Fibroblast of villous mesenchyme (primary cell): ENCODE results near the gene SEC24A. TPM values are rescaled to one million over a fixed set of nuclear protein-coding genes. Genes with fewer than 3 reads are reported as not detected.

ENCODE experiments used
- DNase-seq: peaks from one replicate; pipeline ENCODE4 v3.0.0-alpha.2; 2010; ENCODE audit warnings: low read depth
- H3K4me3 ChIP-seq: 2 replicates; pipeline ENCODE4 v1.5.1; 2011; ENCODE audit warnings: low read depth, mild to moderate bottlenecking, low read length
- CTCF ChIP-seq: IDR thresholded peaks from 2 replicates; pipeline ENCODE4 v1.5.1; 2012; ENCODE audit warnings: low read depth, mild to moderate bottlenecking, low read length; ENCODE audit not compliant: insufficient read depth
- small RNA-seq: library from RNA; depleted of rRNA; stranded (forward); fragments of <200 nt; gene quantifications from one replicate; pipeline ENCODE3, GENCODE V24; 2012
- total RNA-seq: library from RNA; depleted of rRNA; stranded (reverse); fragments of >200 nt; gene quantifications from 2 replicates; pipeline ENCODE4 v1.2.3, GENCODE V29; 2012

The SEC24A gene
- total RNA-seq, 1 donor: 47.9 TPM

DNA sequence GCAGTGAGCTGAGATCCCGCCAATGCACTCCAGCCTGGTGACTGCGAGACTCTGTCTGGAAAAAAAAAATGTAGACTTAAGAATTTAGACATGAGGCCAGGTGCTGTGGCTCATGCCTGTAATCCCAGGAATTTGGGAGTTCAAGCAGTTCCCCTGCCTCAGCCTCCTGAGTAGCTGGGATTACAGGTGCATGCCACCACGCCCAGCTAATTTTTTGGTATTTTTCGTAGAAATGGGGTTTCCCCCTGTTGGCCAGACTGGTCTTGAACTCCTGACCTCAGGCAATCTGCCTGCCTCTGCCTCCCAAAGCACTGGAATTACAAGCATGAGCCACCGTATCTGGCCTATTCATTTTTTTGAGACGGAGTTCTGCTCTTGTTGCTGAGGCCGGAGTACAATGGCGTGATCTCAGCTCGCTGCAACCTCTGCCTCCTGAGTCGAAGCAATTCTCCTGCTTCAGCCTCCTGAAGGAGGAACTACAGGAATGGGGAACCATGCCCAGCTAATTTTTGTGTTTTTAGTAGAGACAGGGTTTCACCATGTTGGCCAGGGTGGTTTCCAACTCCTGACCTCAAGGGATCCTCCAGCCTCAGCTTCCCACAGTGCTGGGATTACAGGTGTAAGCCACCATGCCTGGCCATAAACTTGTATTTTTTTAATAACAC, 124.0 kb downstream of the SEC24A start:
- no peak for TF ChIP-seq CTCF
- no peak for DNase-seq

DNA sequence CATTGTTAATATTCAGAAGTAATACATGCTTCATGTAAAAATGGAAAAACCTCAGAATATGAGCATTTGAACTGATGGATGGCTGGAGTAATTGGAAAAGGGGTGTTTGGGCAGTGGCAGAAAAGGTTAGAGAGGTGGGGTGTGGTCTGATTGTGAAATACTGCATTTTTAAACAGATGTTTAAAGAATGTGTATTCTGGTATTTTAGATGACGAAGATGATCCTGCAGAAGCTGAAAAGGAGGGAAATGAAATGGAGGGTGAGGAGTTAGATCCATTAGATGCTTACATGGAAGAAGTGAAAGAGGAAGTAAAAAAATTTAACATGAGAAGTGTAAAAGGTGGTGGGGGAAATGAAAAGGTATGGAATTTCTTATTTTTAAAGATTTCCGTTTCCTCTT, 128.8 kb downstream of the SEC24A start:
- no peak for DNase-seq
- no peak for TF ChIP-seq CTCF
- H3K4me3 ChIP-seq: no peak overlapping the region

More for the DNA sequence above, 124.0 kb downstream of the SEC24A start:
- H3K4me3 ChIP-seq: no peak overlapping the region

Small RNA genes lying within 50 kb of the gene (small RNA-seq; reads per million reads assigned to genes)
- gene RNU6-1164P (not detected), gene RNU6-1311P (not detected), gene RNU6-757P (not detected)

Other genes with a start within 250 kb of the SEC24A start
- gene CDKN2AIPNL, start 236.9 kb upstream of the SEC24A start, total RNA-seq: 20.3 and 30.7 TPM in 2 replicates
- 29.3 and 35.4 TPM in 2 replicates for gene JADE2, start 123.1 kb upstream of the SEC24A start, total RNA-seq
- gene SAR1B, start 16.0 kb upstream of the SEC24A start, total RNA-seq: 40.6 and 51.0 TPM in 2 replicates
- 21.9 and 33.2 TPM in 2 replicates for gene CAMLG, start 89.8 kb downstream of the SEC24A start, total RNA-seq
- gene DDX46, start 110.0 kb downstream of the SEC24A start, total RNA-seq: 26.1 and 29.8 TPM in 2 replicates
- gene C5orf24, start 197.2 kb downstream of the SEC24A start, total RNA-seq: 46.4 and 59.6 TPM in 2 replicates
- gene TXNDC15, start 225.6 kb downstream of the SEC24A start, total RNA-seq: 138 and 141 TPM in 2 replicates